Lung (tissue), 12 donors: ENCODE results near the gene MARF1. TPM values are rescaled to one million over a fixed set of nuclear protein-coding genes. Genes with fewer than 3 reads are reported as not detected.

Source experiments
- ATAC-seq: fragments of 200-7000 bp; cut with Tn5 transposase; one replicate; pipeline ENCODE4 v1.9.1; 2020; ENCODE audit warnings: moderate number of reproducible peaks; ENCODE audit not compliant: insufficient read depth, low FRiP score
- DNase-seq, 3 donors: peaks; one replicate each; pipeline ENCODE4 v3.0.0-alpha.2; 2013 to 2017
- H3K27ac ChIP-seq, 2 donors: one replicate each; pipeline ENCODE4 v1.5.1; 2013; ENCODE audit warnings: mild to moderate bottlenecking in 2 of 2, moderate library complexity in 2 of 2, control low read depth in 1 of 2, inconsistent platforms in 1 of 2, low read depth in 1 of 2, low read length in 1 of 2
- H3K27me3 ChIP-seq, 3 donors: one replicate each; pipeline ENCODE4 v1.5.1; 2013; ENCODE audit warnings: low read length in 2 of 3; ENCODE audit not compliant: control insufficient read depth in 3 of 3, insufficient read depth in 3 of 3
- H3K36me3 ChIP-seq, 4 donors: one replicate each; pipeline ENCODE4 v1.5.1; 2013; ENCODE audit warnings: low read length in 4 of 4, mild to moderate bottlenecking in 1 of 4, moderate library complexity in 1 of 4; ENCODE audit not compliant: control insufficient read depth in 4 of 4, insufficient read depth in 4 of 4
- H3K4me1 ChIP-seq, 5 donors: one replicate each; pipeline ENCODE4 v1.5.1; 2013; ENCODE audit warnings: low read length in 5 of 5, mild to moderate bottlenecking in 2 of 5, moderate library complexity in 1 of 5; ENCODE audit not compliant: control insufficient read depth in 5 of 5, insufficient read depth in 5 of 5
- H3K4me3 ChIP-seq: one replicate; pipeline ENCODE4 v1.5.1; 2013; ENCODE audit warnings: mild to moderate bottlenecking, control low read depth, moderate library complexity
- H3K9ac ChIP-seq, 2 donors: one replicate each; pipeline ENCODE4 v1.5.1; 2013; ENCODE audit warnings: low read length in 2 of 2, control low read depth in 1 of 2; ENCODE audit not compliant: insufficient read depth in 1 of 2
- H3K9me3 ChIP-seq, 4 donors: one replicate each; pipeline ENCODE4 v1.5.1; 2013; ENCODE audit warnings: low read length in 3 of 4, mild to moderate bottlenecking in 1 of 4, moderate library complexity in 1 of 4; ENCODE audit not compliant: control insufficient read depth in 4 of 4, insufficient read depth in 3 of 4
- WGBS, 2 donors: extraction: QIAGEN DNeasy Blood & Tissue Kit; methylation state at CpG; one replicate each; pipeline ENCODE4 v1.1.7; 2013; 5-methylcytosine and 5-hydroxymethylcytosine counted together
- polyA plus RNA-seq, 2 donors: library from polyadenylated mRNA; stranded (reverse); fragments of 200-250 nt; gene quantifications; one replicate each; pipeline ENCODE4 v1.2.1, GENCODE V29; 2013
- total RNA-seq, 2 donors: library from RNA; depleted of rRNA in 1 of 2; stranded (reverse); fragments of >200 nt in 1 of 2; gene quantifications; one replicate each; pipeline ENCODE4 v1.2.1, GENCODE V29; 2014 to 2021
- TF ChIP-seq, protein P1 (sequence below): IDR thresholded peaks from 2 replicates; pipeline ENCODE4 v1.5.1; 2012; ENCODE audit warnings: mild to moderate bottlenecking; ENCODE audit errors: control extremely low read depth, extremely low read depth
- donor health status: control.
- donor health status: control.
- donor health status: Bipolar disorder and iron deficiency.
- donor health status: healthy.
- donor health status: DM: yes; HTN: yes; CAD: no.

The MARF1 gene
- total and polyA plus RNA-seq, 4 donors = 18.0 to 72.1 (median 41.9) TPM

DNA sequence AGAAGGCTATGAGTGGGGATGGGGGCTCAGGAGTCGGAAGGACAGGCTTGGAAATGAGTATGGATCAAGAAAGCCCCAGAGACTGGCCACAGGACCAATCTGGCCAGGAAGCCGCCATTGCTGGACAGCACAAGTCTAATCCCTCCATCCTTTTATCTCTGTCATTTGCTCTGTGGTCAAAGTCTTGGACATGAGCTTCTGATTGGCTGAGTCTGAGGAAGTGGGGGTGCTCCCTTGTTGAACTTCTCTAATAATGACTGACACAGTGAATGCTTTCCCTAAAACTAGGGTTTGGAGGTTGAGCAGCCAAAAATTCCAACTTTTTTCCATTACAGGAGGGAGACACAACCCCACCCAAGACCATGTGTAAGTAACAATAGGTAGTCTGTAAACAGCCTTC, 97.4 kb downstream of the MARF1 start:
- TF ChIP-seq, protein P1, sequence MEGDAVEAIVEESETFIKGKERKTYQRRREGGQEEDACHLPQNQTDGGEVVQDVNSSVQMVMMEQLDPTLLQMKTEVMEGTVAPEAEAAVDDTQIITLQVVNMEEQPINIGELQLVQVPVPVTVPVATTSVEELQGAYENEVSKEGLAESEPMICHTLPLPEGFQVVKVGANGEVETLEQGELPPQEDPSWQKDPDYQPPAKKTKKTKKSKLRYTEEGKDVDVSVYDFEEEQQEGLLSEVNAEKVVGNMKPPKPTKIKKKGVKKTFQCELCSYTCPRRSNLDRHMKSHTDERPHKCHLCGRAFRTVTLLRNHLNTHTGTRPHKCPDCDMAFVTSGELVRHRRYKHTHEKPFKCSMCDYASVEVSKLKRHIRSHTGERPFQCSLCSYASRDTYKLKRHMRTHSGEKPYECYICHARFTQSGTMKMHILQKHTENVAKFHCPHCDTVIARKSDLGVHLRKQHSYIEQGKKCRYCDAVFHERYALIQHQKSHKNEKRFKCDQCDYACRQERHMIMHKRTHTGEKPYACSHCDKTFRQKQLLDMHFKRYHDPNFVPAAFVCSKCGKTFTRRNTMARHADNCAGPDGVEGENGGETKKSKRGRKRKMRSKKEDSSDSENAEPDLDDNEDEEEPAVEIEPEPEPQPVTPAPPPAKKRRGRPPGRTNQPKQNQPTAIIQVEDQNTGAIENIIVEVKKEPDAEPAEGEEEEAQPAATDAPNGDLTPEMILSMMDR = no peak
- H3K27me3 ChIP-seq = no peaks in the 10 kb centered on the region
- 94 to 97% methylated on average over 2 of the region's 2 CpGs for WGBS, 2 donors
- H3K27ac ChIP-seq = no peak overlapping the region
- ATAC-seq (no peak), DNase-seq (no peak)
- peaks cover 0 to under 1% (median 0%) of the 10 kb centered on the region in 4 donors for H3K36me3 ChIP-seq
- H3K9me3 ChIP-seq = peaks cover 0 to 6% (median 2%) of the 10 kb centered on the region in 4 donors
- no peak overlapping the region for H3K4me3 ChIP-seq
- H3K4me1 ChIP-seq = peaks cover 0 to 3% (median 0%) of the 10 kb centered on the region in 5 donors
- H3K9ac ChIP-seq = no peak overlapping the region

DNA sequence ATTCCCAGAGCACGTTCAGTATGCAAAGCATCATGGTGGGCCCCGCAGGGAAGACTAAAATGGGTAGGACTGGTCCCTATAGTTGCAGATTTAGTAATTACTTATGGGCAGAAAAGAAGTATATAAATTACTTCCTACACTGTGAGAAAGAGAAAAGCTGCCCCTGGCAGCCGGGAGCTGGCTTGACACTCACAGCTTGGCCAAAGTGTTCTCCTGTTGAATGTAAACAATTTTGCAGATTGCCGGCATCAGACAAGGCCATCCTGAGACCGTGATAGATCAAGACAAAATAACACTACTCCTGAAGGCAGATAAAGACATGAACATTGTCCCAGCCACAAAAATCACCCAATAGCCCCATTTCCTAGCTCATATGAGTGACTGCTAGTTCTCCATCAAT, 98.5 kb downstream of the MARF1 start:
- TF ChIP-seq, protein P1 = no peak
- H3K9me3 ChIP-seq = peaks cover 0 to 6% (median 2%) of the 10 kb centered on the region in 4 donors
- no peak for ATAC-seq
- H3K27ac ChIP-seq = no peak overlapping the region
- H3K27me3 ChIP-seq = no peaks in the 10 kb centered on the region
- peaks cover 0 to 2% (median 0%) of the 10 kb centered on the region in 4 donors for H3K36me3 ChIP-seq
- H3K4me3 ChIP-seq = no peak overlapping the region
- H3K4me1 ChIP-seq = peaks cover 0 to 3% (median 0%) of the 10 kb centered on the region in 5 donors
- DNase-seq = no peak
- no peak overlapping the region for H3K9ac ChIP-seq
- 58 to 81% methylated on average over 5 of the region's 5 CpGs for WGBS, 2 donors

Other genes starting within 250 kb of the MARF1 start
- gene MPV17L, start 247.4 kb downstream of the MARF1 start, total RNA-seq = 1 to 10 TPM; 1.0 to 7.0 TPM
- 1 to 10 TPM; 1.1 to 1.3 TPM for gene MPV17L, start 247.4 kb downstream of the MARF1 start, polyA plus RNA-seq
- 10 to 100 TPM in 1 of 2 donors, 1 to 10 TPM in 1; 9.0 to 17.5 TPM for gene BMERB1, start 208.6 kb downstream of the MARF1 start, total RNA-seq
- 1 to 10 TPM; 5.6 to 6.7 TPM for gene BMERB1, start 208.6 kb downstream of the MARF1 start, polyA plus RNA-seq
- 10 to 100 TPM; 29.8 to 46.8 TPM for gene NDE1, start 7.1 kb upstream of the MARF1 start, total RNA-seq
- gene NDE1, start 7.1 kb upstream of the MARF1 start, polyA plus RNA-seq = 10 to 100 TPM in 1 of 2 donors, 1 to 10 TPM in 1; 7.4 to 15.3 TPM
- gene MYH11, start 213.9 kb upstream of the MARF1 start, total RNA-seq = 100 to 1,000 TPM in 1 of 2 donors, 10 to 100 TPM in 1; 75.7 to 146 TPM
- 10 to 100 TPM; 25.7 to 34.3 TPM for gene MYH11, start 213.9 kb upstream of the MARF1 start, polyA plus RNA-seq
- gene CEP20, start 245.4 kb upstream of the MARF1 start, total RNA-seq = 10 to 100 TPM; 24.7 to 38.5 TPM
- 10 to 100 TPM; 19.0 to 22.9 TPM for gene CEP20, start 245.4 kb upstream of the MARF1 start, polyA plus RNA-seq